NCI-H2107 (cell line): Measurements from ENCODE around the gene FAM25G.
"Not testable (repeated sequence)": the region's sequence is repeated elsewhere in the genome, so short reads cannot be mapped to it uniquely, and the experiment has no call there.

Experiments
- DNase-seq: peaks from one replicate; lab custom pipeline; 2025; lab: John Stamatoyannopoulos, UW

The FAM25G gene

GRCh38 chr10:47465216-47465917 lies 26.1 kb downstream of the FAM25G start:
- not testable (repeated sequence) for DNase-seq

GRCh38 chr10:47462577-47463358 lies 28.7 kb downstream of the FAM25G start:
- not testable (repeated sequence) for DNase-seq

- DNase-seq, result not testable (repeated sequence)
Measured at GRCh38 chr10:47461261-47461687, 30.2 kb downstream of the FAM25G start.

GRCh38 chr10:47458466-47459154 lies 32.9 kb downstream of the FAM25G start:
- no peak for DNase-seq

- no peak for DNase-seq
Measured at GRCh38 chr10:47457826-47458225, 33.7 kb downstream of the FAM25G start.

- DNase-seq, result no peak
Measured at GRCh38 chr10:47457528-47457820, 34.0 kb downstream of the FAM25G start.

GRCh38 chr10:47456794-47457527 lies 34.5 kb downstream of the FAM25G start:
- no peak for DNase-seq

- no peak for DNase-seq
Measured at GRCh38 chr10:47456079-47456785, 35.3 kb downstream of the FAM25G start.

GRCh38 chr10:47455350-47456078 lies 36.0 kb downstream of the FAM25G start:
- not testable (repeated sequence) for DNase-seq

- no peak for DNase-seq
Measured at GRCh38 chr10:47454780-47455058, 36.8 kb downstream of the FAM25G start.

- DNase-seq, result no peak
Measured at GRCh38 chr10:47454008-47454779, 37.3 kb downstream of the FAM25G start.

- DNase-seq, result no peak
Measured at GRCh38 chr10:47453141-47454007, 38.1 kb downstream of the FAM25G start.

- DNase-seq, result no peak
Measured at GRCh38 chr10:47452495-47453140, 38.9 kb downstream of the FAM25G start.

- no peak for DNase-seq
Measured at GRCh38 chr10:47451998-47452494, 39.5 kb downstream of the FAM25G start.

- no peak for DNase-seq
Measured at GRCh38 chr10:47451273-47451997, 40.1 kb downstream of the FAM25G start.

- DNase-seq, result no peak
Measured at GRCh38 chr10:47450442-47450841, 41.1 kb downstream of the FAM25G start.

GRCh38 chr10:47449979-47450378 lies 41.5 kb downstream of the FAM25G start:
- no peak for DNase-seq
